K562 (cell line): ENCODE data around the gene MCEE. TPM values are rescaled to one million over a fixed set of nuclear protein-coding genes. Genes with fewer than 3 reads are reported as not detected.

ENCODE experiments used
- ATAC-seq: fragments of 200-7000 bp; cut with Tn5 transposase; 3 replicates; pipeline ENCODE4 v1.9.1; 2020; ENCODE audit warnings: moderate library complexity
- BruUV-seq: library from RNA; stranded (reverse); fragments of 400-500 nt; replicated peaks from 2 replicates; lab custom pipeline; 2021; lab: Mats Ljungman, UMichigan
- CTCF ChIA-PET: fragments of 300-600 bp; formaldehyde crosslinking; extraction: SDS; loops from one replicate; lab custom pipeline; 2021; ENCODE audit warnings: low intra/inter-chr PET ratio; lab: Yijun Ruan, JAX
- POLR2A ChIA-PET: fragments of 300-600, 350-650 bp; sonication (Branson Sonifier 250); formaldehyde crosslinking; extraction: SDS; loops from one replicate; lab custom pipeline; 2021; ENCODE audit warnings: antibody characterized with exemption, inconsistent platforms; lab: Yijun Ruan, JAX
- DNase-seq, 4 experiments: peaks; one replicate each; pipeline versions ENCODE4 v3.0.0 to v3.0.0-alpha.2; 2011 to 2018; ENCODE audit warnings: low spot score in 3 of 4, mixed read lengths in 3 of 4; ENCODE audit errors: extremely low read depth in 1 of 4
- FAIRE-seq: peaks from 2 replicates; lab custom pipeline; 2011; peaks lifted over from hg19 to GRCh38; lab: Jason Lieb, UNC
- H2AFZ ChIP-seq: 2 replicates; pipeline ENCODE4 v1.6.0; 2011; ENCODE audit warnings: low read depth, low read length, control low read depth, inconsistent platforms
- H3K27ac ChIP-seq: fragments of 200-600 bp; 3 replicates; pipeline ENCODE4 v1.8.0; 2011; ENCODE audit warnings: low read depth, mild to moderate bottlenecking, control low read depth, inconsistent platforms, low read length, moderate library complexity, mixed read lengths; ENCODE audit errors: extremely low read depth
- H3K27me3 ChIP-seq, 2 experiments: fragments of 300-600 bp in 1 of 2; 2 replicates in 1 of 2; 3 replicates in 1 of 2; pipeline versions ENCODE4 v1.6.0 to v1.8.0; 2011; ENCODE audit warnings: inconsistent platforms in 2 of 2, low read length in 2 of 2, mild to moderate bottlenecking in 1 of 2, mixed read lengths in 1 of 2, moderate library complexity in 1 of 2; ENCODE audit not compliant: control insufficient read depth in 2 of 2, insufficient read depth in 2 of 2
- H3K36me3 ChIP-seq: fragments of 300-600 bp; 3 replicates; pipeline ENCODE4 v1.8.0; 2011; ENCODE audit warnings: mild to moderate bottlenecking, low read length, inconsistent platforms; ENCODE audit not compliant: control insufficient read depth, insufficient read depth
- H3K4me1 ChIP-seq, 2 experiments: fragments of 200-600 bp in 1 of 2; replicated peaks in 1 of 2; 2 replicates in 1 of 2; 3 replicates in 1 of 2; pipeline versions ENCODE4 v1.5.1 to v1.8.0; 2011; ENCODE audit warnings: inconsistent platforms in 2 of 2, low read length in 2 of 2, mild to moderate bottlenecking in 1 of 2, mixed read lengths in 1 of 2, moderate library complexity in 1 of 2; ENCODE audit not compliant: control insufficient read depth in 2 of 2, insufficient read depth in 2 of 2
- H3K4me2 ChIP-seq: 2 replicates; pipeline ENCODE4 v1.6.1; 2011; ENCODE audit warnings: low read length, control low read depth, inconsistent platforms, mixed read lengths; ENCODE audit not compliant: insufficient read depth
- H3K4me3 ChIP-seq: fragments of 200-600 bp; sonication (generic), shearing (Covaris generic); 2 replicates; pipeline ENCODE4 v1.5.1; 2016; ENCODE audit warnings: control low read depth, inconsistent platforms
- H3K79me2 ChIP-seq: fragments of 200-600 bp; 3 replicates; pipeline ENCODE4 v1.8.0; 2011; ENCODE audit warnings: low read length, inconsistent platforms; ENCODE audit not compliant: control insufficient read depth, insufficient read depth
- H3K9ac ChIP-seq, 2 experiments: 2 replicates each; pipeline versions ENCODE4 v1.6.0 to v1.6.1; 2011; ENCODE audit warnings: low read depth in 2 of 2, low read length in 2 of 2, control low read depth in 1 of 2, inconsistent platforms in 1 of 2, mild to moderate bottlenecking in 1 of 2, mixed read lengths in 1 of 2; ENCODE audit not compliant: insufficient read depth in 1 of 2
- H3K9me1 ChIP-seq: one replicate; pipeline ENCODE4 v1.6.0; 2011; ENCODE audit warnings: inconsistent platforms, mild to moderate bottlenecking, low read length, moderate library complexity; ENCODE audit not compliant: control insufficient read depth, insufficient read depth
- H3K9me3 ChIP-seq: replicated peaks from 2 replicates; pipeline ENCODE4 v1.5.1; 2011; ENCODE audit warnings: low read depth, low read length, inconsistent platforms; ENCODE audit not compliant: control insufficient read depth, insufficient read depth
- H4K20me1 ChIP-seq: replicated peaks from 2 replicates; pipeline ENCODE4 v1.6.1; 2011; ENCODE audit warnings: low read length, inconsistent platforms, mixed read lengths; ENCODE audit not compliant: control insufficient read depth, insufficient read depth
- ARID2 ChIP-seq: fragments of 450-650 bp; IDR thresholded peaks from 2 replicates; pipeline ENCODE4 v1.6.1; 2017; ENCODE audit warnings: antibody characterized with exemption, mild to moderate bottlenecking
- LEF1 ChIP-seq: fragments of 450-650 bp; IDR thresholded peaks from 2 replicates; pipeline ENCODE4 v1.6.1; 2016; ENCODE audit warnings: mild to moderate bottlenecking
- NFIC ChIP-seq: fragments of 450-650 bp; IDR thresholded peaks from 2 replicates; pipeline ENCODE4 v1.6.1; 2017; ENCODE audit warnings: mild to moderate bottlenecking, inconsistent platforms
- PHTF2 ChIP-seq: fragments of 250-450 bp; sonication (Bioruptor Pico); IDR thresholded peaks from 2 replicates; pipeline ENCODE4 v1.5.0; 2021; ENCODE audit warnings: mild to moderate bottlenecking
- WGBS: fragments of 100-300 bp; shearing (Covaris generic); methylation state at CpG from one replicate; pipeline ENCODE4 v1.1.6; 2016; ENCODE audit warnings: low coverage, mixed read lengths; ENCODE audit not compliant: insufficient coverage; ENCODE audit errors: missing lambda C conversion rate; 5-methylcytosine and 5-hydroxymethylcytosine counted together
- in situ Hi-C: fragments of 300-500 bp; cut with MboI; formaldehyde crosslinking; loops from 4 replicates; pipeline ENCODE4 v1.15.0; 2018; ENCODE audit warnings: inconsistent platforms, mixed read lengths
- intact Hi-C: fragments of 100-400 bp; cut with micrococcal nuclease; formaldehyde crosslinking; loops from 2 replicates; pipeline ENCODE4 v1.14.2; 2022
- polyA plus RNA-seq, 8 experiments: library from polyadenylated mRNA; depleted of rRNA in 4 of 8; stranded (reverse) in 5 of 8; unstranded in 3 of 8; fragments of >200 nt; fragmentation: Nextera tagmentation in 2 of 8; fragmentation: Illumina TruSeq in 1 of 8; extraction: Ambion mirVana in 2 of 8; extraction: Trizol in 1 of 8; gene quantifications; 2 replicates each; pipeline versions ENCODE4 v1.2.1 to v1.2.3, GENCODE V29; 2011 to 2014; ENCODE audit warnings: inconsistent platforms in 1 of 8, missing spikeins in 1 of 8
- total RNA-seq, 7 experiments: library from RNA; depleted of rRNA in 6 of 7; stranded (reverse); fragments of >200 nt in 6 of 7; fragmentation: Illumina TruSeq in 2 of 7; extraction: Trizol in 2 of 7; gene quantifications; 2 replicates each; pipeline versions ENCODE4 v1.2.1 to v1.2.3, GENCODE V29; 2011 to 2021; ENCODE audit warnings: low replicate concordance in 1 of 7
- TF ChIP-seq, protein P1 (sequence below): fragments of 450-650 bp; IDR thresholded peaks from 2 replicates; pipeline ENCODE4 v1.6.1; 2016
- TF ChIP-seq, protein P2 (sequence below): fragments of 450-650 bp; IDR thresholded peaks from one replicate; pipeline ENCODE4 v1.6.1; 2018; ENCODE audit warnings: mild to moderate bottlenecking, moderate library complexity; ENCODE audit not compliant: partially characterized antibody
- TF ChIP-seq, protein P3 (sequence below): fragments of 250-450 bp; sonication (Bioruptor Pico); IDR thresholded peaks from 2 replicates; pipeline ENCODE4 v1.8.0; 2022; ENCODE audit warnings: moderate library complexity, mild to moderate bottlenecking, inconsistent platforms
- TF ChIP-seq, protein P4 (sequence below), 3 experiments: fragments of 200-800 bp in 1 of 3; sonication (Bioruptor generic) in 1 of 3; sonication (generic) in 1 of 3; formaldehyde crosslinking in 1 of 3; IDR thresholded peaks; 2 replicates each; pipeline versions ENCODE4 v1.6.1 to v1.8.0; 2016 to 2022; ENCODE audit warnings: mild to moderate bottlenecking in 2 of 3, missing compliant biosample characterization in 2 of 3, missing genetic modification characterization in 2 of 3, missing genetic modification reagents in 1 of 3

The MCEE gene
- total and polyA plus RNA-seq, 9 of the 15 experiments (the other 6 are each of a cell fraction or from before 2014, with no cell fraction given) = 15.6 to 49.1 (median 24.5) TPM

DNA sequence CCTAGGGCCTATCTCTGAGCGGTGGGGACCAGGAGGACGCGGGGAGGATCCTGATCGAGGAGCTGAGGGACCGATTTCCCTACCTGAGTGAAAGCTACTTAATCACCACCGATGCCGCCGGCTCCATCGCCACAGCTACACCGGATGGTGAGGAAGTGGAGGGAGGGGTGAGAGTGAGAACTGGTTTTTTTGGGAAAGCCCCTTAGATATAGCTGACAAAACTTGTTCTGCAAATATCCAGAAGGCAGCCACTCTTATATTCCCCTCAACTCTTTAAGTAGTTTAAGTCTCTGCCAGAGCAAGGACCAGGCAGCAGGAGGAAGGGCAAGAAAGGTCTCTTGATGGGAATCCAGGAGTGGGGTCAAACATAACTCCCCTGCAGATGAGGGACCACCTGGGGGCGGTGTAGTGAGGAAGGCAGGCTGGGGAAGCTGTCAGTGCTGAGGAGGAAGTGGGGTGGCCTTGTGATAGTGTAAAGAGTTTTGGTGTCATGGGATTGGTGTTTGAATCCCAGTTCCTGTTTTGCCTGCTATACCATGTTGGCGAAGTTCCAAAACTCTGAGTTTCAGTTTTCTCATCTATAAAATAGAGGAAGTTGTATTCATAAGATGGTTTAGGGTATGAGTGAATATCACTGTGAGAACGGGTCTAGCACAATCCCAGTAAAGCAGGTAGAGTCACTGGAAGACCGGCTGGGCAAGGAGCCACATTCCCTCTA, 58.2 kb downstream of the MCEE start:
- no peaks in the 10 kb centered on the region for H3K9me3 ChIP-seq
- H3K4me2 ChIP-seq = no peak overlapping the region
- H3K27ac ChIP-seq = peak overlapping the region; percentile 34; the same call in 2 of the 3 replicates
- WGBS = 66% methylated on average over 10 of the region's 14 CpGs
- peaks cover 3% of the 10 kb centered on the region for H3K9me1 ChIP-seq
- H3K4me1 ChIP-seq = peaks cover 26 to 27% of the 10 kb centered on the region in 2 experiments
- intact Hi-C loops (no loop called here), in situ Hi-C loops (no loop called here)
- peaks cover 6% of the 10 kb centered on the region; the same call in 2 of the 3 replicates for H3K36me3 ChIP-seq
- H4K20me1 ChIP-seq = 0 out of 2 replicates have a peak, but pooled peaks cover 3% of the 10 kb centered on the region
- DNase-seq (peak in 2 of 4 experiments; percentile 35 to 36), FAIRE-seq (no peak), ATAC-seq (no peak)
- no peak overlapping the region for H2AFZ ChIP-seq
- peaks cover 10% of the 10 kb centered on the region; the same call in 2 of the 3 replicates for H3K79me2 ChIP-seq
- H3K27me3 ChIP-seq = no peaks in the 10 kb centered on the region
- 0 out of 4 replicates have a peak overlapping the region, but pooled peaks of 1 of the 2 experiments have one; percentile 10 for H3K9ac ChIP-seq
- POLR2A ChIA-PET = interaction anchor here (0.6 to 2.8 kb wide), 5 partner anchors 10 to 260 kb away, joined by 3 to 10 read pairs (median 4); partner anchors contain the start of gene ZNF638
- no peak overlapping the region for H3K4me3 ChIP-seq
- BruUV-seq = no TSS peak
- CTCF ChIA-PET = no interaction called here
- peak; percentile 86 for TF ChIP-seq NFIC
- TF ChIP-seq, protein P1, sequence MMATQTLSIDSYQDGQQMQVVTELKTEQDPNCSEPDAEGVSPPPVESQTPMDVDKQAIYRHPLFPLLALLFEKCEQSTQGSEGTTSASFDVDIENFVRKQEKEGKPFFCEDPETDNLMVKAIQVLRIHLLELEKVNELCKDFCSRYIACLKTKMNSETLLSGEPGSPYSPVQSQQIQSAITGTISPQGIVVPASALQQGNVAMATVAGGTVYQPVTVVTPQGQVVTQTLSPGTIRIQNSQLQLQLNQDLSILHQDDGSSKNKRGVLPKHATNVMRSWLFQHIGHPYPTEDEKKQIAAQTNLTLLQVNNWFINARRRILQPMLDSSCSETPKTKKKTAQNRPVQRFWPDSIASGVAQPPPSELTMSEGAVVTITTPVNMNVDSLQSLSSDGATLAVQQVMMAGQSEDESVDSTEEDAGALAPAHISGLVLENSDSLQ = peak; percentile 38; the same call in 1 of the 2 replicates
- TF ChIP-seq, protein P2, sequence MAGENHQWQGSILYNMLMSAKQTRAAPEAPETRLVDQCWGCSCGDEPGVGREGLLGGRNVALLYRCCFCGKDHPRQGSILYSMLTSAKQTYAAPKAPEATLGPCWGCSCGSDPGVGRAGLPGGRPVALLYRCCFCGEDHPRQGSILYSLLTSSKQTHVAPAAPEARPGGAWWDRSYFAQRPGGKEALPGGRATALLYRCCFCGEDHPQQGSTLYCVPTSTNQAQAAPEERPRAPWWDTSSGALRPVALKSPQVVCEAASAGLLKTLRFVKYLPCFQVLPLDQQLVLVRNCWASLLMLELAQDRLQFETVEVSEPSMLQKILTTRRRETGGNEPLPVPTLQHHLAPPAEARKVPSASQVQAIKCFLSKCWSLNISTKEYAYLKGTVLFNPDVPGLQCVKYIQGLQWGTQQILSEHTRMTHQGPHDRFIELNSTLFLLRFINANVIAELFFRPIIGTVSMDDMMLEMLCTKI = no peak
- no peak for TF ChIP-seq ARID2
- TF ChIP-seq, protein P3, sequence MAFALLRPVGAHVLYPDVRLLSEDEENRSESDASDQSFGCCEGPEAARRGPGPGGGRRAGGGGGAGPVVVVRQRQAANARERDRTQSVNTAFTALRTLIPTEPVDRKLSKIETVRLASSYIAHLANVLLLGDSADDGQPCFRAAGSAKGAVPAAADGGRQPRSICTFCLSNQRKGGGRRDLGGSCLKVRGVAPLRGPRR (CRISPR knock-in tag) = no peak
- no peak for TF ChIP-seq PHTF2 (CRISPR knock-in tag)
- TF ChIP-seq, protein P4, sequence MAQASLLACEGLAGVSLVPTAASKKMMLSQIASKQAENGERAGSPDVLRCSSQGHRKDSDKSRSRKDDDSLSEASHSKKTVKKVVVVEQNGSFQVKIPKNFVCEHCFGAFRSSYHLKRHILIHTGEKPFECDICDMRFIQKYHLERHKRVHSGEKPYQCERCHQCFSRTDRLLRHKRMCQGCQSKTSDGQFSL (CRISPR knock-in tag; IDR thresholded peaks at IDR 0.05) = no peak
- TF ChIP-seq, protein P4 (tag; IDR thresholded peaks at IDR 0.05) = no peak
- TF ChIP-seq LEF1 = no peak
